Measurements from ENCODE around the gene HHAT.

HHAT gene

DNA sequence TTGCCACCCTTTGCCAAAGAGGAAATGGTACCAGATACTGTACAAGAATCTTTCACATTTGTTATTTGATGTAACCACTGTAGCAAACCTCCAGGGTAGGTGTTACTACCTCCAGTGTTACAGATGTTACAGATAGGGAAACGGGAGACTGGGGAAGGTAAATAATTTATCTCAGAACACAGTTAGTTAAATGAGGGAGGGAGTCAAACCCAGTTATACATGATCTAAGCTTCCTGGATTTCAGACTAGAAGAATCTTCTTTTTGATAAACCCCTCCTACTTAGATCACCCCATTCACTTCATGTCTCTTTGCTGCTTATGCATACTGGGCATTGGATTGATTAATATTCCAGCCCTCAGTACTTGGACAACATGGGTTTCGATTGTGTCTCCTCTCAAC is 276.4 kb downstream of the HHAT start:
- no peak for FAIRE-seq

DNA sequence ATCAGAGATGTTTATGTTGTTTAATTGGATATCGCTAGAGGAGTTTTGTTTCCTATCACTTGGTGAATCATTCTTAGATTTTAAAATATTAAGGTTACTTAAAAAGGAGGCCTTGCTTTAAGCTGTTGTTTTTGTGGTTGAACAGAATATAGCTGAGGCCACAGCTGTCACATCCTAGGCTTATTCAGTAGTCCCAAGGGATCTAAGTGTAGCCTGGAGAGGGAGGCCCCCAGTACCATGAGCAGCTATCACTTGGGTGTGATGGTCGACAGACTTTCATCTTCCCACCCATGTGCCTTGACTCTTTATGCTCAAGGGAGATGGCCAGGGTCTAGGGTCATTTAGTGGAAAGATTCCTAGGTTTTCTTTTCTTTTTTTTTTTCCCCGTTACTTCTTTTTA is 278.7 kb downstream of the HHAT start:
- FAIRE-seq, result no peak

DNA sequence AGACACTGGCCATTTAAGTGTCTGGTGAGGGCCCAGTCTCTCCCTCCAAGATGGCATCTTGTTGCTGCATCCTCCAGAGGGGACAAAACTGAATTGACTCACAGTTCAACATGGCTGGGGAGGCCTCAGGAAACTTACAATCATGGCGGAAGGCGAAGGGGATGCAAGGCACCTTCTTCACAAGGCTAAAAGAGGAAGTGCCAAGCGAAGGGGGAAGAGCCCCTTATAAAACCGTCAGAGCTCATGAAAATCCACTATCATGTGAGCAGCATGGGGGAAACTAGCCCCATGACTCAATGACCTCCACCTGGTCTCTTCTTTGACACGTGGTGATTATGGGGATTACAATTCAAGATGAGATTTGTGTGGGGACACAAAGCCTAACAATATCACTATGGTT is 280.1 kb downstream of the HHAT start:
- FAIRE-seq, result no peak

DNA sequence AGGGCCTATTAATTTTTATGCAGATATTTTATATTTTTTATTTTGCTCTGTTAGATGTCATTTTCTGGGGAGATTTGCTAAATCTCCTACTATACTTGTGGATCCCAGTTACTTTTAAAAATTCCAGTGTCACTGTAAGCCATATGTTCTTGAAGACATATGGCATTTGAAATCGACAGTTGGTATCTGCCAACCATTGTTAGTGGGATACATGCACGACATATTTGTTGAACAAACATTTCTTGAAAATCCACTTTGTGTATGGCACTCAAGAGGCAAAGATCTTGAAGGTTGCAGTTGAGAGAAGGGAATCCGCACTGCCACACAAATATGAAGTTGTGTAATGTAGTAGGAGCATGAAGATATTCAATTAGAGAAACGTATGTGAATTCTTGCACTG is 287.7 kb downstream of the HHAT start:
- FAIRE-seq, result no peak

DNA sequence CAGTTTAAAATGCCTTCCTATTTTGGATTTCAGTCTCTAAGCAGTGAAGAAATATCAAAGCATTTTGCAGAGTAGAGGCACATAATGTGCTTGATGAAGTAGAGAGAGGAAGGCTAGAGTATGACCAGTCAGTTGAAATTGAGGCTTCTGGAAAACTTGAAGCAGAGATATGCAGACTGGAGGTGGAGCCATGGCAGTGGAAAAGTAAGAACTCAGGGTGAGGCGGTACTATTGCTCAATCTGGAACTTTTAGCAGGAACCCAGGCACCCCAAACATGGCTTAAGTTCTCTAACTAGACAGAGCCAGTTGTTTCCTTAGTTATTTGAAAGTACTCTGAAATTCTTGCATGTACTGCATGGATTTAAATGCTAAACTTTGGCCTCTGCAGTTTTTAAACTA is 288.6 kb downstream of the HHAT start:
- no peak for FAIRE-seq

DNA sequence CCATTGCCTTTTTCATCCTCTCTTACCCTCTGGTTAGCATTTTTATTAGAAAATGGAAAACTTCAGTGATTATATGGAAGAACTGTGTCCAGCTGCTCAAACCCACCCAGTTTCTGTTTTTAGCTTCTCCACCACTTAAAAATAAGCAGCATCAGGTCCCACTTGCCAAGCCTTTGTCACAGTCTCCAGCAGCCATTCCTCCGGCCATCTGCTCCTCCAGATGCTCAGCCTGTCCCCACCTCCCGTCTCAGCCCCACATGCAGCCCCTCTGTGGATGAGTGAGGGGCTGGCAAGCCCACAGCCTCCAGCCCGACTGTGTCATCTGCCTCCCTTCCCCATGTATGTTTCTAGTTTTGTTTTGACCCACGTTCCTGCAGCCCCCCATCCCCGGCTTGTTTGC is 289.7 kb downstream of the HHAT start:
- FAIRE-seq, result no peak

DNA sequence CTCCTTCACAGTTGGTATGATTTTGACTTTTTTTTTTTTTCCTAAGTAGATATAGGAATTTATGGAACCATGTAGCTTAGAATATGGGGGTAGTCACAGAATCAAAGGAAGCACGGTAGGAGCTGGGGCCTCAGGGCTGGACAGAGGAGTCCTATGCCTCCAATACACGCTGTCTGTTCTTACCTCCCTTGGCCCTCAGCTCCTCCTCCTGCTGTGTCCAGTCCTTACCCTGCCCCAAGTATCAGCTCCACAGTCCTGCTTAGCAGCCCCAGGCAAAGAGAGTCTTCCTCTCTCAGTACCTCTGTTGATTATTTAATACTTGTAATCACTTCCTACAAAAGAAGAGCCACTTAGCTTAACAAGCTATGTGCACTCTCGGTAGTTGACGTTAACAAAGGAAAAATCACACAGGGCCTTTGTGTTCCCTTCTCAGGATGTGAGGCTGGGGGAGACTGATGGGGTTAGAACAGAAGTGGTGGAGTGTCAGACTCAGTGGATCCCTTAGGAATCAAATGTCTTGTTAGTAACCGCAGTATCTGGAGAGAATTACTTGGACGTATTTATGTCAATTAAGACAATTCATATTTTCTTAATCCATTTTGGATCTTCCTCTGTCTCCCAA is 292.3 kb downstream of the HHAT start:
- FAIRE-seq, result no peak

DNA sequence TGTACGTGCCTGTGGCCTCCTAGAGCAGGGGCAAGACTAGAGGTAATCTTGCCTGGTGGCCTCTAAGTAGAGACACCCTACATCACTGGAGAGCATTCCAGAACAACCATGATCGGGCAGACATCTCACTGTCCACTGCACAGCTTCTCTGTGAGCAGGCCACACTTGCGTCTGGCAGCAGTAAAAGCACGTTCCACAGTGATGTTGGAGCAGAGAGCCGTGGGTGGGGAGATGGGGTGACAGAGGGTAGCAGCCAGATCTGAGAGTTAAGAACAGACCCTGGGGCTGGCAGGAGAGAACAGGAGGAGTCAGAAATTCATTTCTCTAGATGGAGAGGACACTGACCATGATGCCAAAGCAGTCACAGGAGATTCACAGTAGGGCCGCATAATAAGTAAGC is 293.0 kb downstream of the HHAT start:
- no peak for FAIRE-seq

DNA sequence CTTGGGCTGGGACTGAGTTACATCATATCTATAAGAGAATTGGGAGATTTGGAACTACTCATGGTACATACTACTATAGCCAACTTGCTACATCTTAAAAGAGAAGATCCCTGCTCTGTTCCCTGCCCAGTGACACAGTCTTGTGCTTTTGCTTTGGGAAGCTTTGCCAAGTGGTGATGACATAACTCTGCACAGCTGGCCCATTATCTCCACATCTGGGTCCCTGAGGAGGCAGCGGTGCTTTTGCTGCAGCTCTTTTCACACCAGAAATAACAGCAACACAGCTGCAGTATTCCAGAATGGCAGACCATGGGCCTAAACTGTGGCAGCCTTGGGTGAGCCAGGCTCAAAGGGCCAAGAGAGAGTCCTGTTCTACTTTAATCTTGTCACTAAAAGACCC is 296.0 kb downstream of the HHAT start:
- no peak for FAIRE-seq

DNA sequence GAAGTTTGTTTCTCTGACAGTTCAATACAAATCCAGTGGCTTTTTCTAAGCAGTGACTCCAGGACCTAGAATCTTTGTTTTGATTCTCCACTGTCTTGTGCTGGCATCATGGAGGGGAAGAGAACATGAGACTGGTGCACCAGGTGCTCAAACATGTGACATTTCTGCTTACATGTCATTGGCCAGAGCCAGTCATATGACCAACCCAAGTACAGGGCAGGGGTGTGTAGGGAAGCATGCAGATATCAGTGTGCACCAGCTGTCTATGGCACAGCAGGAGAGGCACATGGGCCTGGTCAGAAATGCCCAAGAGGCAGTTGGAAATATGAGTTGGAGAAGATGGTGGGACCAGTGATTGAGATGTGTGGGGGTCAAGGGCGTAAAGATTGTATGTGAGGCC is 297.0 kb downstream of the HHAT start:
- no peak for FAIRE-seq

DNA sequence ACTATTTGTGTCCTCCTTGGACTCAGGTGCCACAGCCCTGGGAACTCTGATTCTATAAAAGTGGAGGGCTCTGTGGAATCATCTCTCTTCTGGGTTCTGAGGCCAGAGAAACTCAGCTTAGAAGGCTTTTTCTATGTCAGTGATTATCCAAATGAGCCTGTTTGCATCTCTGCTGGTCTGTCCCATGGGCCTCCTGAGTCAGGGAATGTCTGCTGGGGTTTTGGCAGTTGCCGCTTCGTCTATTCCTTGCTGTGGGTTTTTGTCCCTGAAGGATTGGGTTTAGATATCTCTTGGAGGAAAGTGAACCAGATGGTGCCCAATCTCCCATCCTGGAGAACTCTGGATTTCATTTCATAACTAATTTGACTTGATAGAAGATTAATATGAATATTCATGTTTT is 297.6 kb downstream of the HHAT start:
- no peak for FAIRE-seq

DNA sequence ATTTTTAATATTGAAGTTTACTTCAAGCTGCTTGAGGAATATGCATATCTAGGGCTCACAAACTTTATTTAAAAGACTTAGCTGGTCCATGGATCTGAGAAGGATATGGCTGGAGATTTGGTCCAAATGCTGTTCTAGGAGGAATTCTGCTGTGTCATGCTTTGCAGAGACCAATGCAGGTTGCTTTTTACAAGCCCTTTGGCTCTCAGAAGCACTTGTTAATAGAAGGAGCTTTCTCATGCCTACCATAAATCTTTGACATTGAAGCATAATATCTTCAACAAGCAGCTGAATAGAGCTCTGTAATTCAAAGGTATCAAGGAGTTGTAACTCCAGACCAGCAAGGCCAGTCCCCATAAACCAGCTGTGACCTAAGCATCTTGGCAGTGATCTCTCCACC is 299.1 kb downstream of the HHAT start:
- no peak for FAIRE-seq

DNA sequence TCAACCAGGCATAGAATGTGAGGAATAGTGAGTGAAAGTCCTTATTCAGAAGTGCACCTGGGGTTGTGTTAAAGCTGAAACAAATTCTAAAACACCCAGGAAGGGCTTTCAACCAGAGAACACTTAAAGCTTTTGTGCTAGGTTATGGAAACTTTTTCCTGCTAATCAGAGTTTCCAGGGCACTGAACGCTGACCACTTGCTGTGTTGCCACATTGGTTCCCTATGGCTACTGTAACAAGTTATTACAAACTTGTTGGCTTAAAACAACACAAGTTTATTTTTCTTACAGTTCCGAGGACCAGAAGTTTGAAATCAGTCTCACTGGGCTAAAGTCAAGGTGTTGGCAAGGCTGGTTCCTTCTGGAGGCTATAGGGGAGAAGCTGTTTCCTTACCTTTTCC is 300.6 kb downstream of the HHAT start:
- FAIRE-seq, result no peak

DNA sequence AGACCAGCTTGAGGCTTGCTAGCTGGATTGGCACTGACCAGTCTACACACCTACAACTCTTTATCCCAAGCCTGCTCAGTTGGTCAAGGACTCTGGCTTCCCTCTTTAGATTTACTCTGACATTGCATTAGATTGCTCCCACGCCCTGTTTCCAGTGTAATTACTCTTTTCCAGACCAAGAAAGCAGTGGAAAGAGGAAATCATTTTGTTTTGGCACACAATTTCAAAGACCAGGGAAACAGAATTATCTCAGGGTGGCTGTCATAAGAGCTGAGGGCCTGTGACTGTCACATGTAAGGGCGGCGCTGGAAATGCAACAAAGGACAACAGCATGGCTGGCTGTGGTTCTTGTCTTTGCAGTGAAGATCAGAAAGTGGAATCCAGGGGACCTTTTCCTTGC is 302.7 kb downstream of the HHAT start:
- no peak for FAIRE-seq

DNA sequence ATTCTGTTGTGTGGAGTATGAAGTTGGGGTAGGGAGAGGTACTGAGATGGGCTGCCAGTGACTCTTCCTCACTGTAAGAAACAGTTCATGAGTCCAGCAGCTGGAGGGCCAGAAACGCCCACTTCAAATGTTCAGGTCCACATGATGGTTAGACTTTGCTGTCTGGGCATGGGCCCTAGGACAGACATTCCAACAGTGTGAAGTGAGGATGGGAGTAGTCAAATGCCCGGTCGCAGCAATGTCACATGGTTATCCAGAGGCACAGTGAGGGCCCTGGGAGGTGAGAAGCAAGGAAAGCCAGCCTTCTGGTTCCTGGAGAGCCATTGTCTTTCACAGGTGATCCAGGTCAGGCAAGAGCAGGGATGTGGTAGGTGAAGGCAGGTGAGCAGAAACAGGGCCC is 304.4 kb downstream of the HHAT start:
- no peak for FAIRE-seq

DNA sequence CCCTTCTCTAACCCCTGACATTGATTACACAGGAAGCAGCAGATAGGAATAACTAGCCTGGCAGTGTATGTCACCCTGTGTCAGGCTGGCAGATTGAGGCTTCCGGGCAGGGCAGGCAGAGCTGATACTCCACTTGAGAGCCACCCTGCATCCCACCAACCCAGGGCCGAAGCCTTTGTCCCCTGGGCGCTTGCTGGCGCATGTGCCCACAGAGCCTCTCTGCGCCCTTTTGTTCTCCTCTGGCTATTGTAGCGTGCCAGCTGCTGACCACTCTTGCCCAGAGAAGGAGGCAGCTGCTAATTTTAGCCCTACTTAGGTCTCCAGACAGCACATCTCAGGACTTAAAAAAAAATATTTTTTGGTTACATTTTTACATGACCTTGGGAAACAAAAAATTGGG is 304.9 kb downstream of the HHAT start:
- no peak for FAIRE-seq

DNA sequence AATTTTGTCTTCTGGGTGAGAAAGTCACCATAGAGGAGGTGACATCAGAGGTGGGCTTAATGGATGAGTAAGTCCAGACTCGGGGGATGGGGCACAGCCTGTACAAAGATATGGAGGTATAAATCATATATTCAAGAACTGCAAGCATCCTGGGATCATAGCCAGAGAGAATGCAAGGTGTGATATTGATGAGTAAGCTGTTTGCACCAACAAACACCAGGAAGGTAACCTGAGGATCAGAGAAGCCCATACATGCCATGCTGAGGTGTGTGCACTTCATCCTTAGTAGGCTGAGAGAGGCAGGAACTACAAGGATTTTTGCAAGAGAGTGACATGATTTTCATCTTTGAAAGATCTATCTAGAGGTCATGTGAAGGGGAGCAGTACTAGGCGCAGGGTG is 306.4 kb downstream of the HHAT start:
- no peak for FAIRE-seq

DNA sequence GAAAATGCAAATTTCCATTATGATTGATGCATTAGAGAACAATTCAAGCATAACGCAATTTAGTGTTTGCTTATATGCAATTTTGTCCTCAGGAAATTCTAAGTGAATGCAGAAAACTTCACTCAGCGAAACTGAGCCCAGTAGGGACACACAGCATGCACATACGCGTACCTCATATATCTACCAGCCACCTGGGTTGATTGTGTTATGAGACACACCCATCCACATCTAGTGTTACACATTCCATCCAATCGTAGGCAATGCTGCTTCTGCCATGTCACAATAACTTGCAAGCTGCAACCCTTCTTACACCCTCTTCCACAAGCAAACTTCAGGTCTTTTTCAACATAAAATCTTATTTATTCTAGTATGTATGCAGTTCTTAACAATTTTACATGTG is 312.9 kb downstream of the HHAT start:
- FAIRE-seq, result no peak

DNA sequence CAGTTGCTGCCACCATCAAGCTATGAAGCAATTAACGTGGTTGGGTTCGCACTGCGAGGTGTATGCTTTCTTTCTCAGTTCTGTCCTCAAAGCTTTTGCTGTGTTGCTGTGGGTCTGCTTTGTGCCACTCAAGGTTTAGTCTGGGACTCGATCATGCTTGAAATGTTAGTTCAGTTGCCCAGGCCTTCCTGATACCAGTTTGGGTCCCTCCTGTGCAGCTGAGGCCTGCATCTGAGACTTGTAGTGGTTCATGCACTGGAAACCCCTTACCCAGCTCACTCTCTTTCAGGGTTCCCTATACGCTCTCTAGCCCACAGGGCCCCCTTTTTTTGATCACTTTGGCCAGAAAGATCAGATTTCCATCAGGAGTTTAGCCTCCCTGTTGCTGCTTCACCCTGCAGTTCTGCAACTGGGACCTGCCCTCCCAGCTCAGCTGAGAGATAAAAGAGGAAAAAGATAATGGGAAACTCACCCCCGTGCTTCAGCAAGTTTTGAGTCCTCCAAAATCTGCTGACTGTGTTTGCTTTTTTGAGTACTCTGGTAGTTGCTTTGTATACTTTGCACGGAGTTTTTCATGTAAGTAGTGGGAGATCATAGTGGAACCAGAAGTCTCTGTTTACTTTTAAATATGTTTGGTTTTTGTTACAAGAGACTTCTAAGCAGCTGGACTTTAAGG is 317.0 kb downstream of the HHAT start:
- FAIRE-seq, result no peak

DNA sequence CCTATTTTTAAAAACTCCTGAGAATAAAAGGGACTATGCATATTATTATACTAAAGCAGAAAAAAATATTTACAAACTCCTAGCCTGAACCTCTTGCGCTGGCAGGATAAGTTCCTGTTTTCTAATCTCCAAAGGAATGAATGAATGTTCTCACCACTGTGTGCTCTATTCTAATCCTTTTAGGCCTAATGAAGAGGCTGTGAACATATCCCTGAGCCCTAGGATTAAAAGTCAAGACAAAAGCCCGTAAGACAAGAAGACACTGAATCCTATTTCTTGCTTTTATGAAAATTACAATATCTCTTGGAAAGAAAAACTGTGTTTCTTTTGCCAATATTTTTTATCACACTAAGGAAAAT is 317.5 kb downstream of the HHAT start:
- no peak for FAIRE-seq

DNA sequence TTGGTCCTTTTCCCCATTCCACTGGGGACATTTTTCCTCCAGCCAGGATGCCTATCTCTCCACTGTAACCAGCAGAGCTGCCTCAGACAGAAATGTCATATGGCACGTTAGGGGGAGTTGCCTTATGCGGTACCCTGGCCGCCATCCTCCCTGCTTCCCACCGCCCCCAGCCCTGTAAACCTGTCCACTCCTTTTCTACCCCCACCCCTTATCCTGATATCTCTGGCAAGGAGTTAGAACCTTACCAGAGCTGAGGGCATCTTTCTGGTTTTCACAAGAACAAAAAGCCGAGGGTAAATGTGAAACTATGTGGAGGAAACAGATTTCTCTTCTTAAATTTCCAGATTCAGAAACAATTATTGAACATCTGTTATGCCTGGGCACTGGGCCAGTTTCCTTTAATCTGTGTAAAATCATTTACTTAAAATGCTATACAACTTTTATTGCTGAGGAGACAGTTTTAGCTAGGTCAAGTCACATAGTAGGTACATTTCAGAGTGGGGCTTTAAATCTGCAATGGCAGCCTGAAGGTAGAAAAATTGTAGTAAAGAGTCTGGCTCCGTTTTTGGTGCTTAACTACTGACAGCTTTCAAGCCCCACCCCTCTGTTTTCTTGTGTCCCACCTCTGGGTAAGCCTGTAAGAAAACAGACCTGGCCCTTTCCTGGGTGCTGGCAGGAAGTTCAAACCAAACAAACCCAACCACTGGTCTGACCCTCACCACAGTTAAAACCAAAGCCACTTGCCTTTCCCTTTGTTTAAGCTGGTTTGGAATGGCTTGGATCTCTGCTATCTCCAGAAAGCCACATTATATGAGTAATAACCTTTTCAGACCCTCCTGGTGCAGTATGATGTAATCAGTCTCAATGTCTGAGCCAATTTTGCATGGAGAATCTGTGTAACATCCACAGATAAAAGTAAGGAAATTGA is 319.0 kb downstream of the HHAT start:
- no peak for FAIRE-seq

DNA sequence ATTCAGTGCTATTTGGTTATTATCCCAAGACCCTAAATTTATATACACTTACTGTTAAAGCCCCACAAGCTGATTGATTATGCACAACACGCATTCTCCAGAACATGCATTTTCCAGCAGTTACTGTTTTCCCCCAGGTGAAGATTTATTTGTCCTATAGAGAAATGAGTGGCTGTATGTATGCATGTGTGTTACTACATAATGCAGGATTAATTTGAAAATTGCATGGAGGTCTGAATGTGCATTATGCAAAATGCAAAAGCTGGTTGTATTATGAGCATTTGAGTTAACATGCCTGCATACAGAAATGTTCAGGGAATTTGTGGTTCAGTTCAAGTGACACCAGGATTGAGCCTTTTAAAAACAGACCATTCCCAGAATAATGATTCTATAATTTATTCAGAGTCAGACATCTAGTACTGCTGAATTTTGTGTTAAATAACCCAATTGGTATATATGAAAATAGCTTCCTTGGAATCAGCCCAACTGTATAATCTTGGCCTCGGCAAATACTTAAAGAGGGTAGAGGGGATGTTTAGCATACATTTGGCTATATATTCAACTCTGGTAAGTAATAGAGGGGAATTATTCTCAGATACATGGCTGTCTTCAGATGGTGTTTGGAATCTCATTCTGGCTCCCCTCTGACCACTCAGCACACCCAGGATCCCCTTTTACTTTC is 320.0 kb downstream of the HHAT start:
- FAIRE-seq, result no peak

DNA sequence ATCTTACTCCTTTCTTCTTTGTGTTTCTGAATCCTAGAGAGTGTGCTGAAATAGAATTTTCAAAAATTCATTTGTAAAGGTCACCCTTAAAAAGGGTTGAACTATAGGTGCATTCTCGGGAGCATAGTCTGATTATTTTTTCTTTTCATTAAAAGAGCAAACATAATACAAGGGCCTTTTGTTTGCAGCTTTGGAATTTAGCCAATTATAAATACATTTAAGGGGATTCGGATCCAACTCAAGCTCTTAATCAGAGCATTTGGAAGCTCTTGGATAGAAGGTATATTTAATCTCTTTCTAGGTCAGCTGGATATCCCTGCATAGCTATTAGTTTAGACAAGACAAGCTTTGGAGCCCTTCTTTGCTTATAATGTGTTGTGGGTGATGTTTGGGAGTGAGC is 321.7 kb downstream of the HHAT start:
- FAIRE-seq, result no peak
